Tibial artery (tissue), 4 donors: ENCODE results near the gene IQGAP1.

ENCODE experiments used
- DNase-seq, 2 donors: peaks; one replicate each; pipeline ENCODE4 v3.0.0-alpha.2; 2019
- H3K27ac ChIP-seq, 2 donors: fragments of 200-600 bp; sonication (generic) in 1 of 2; 1 replicate in 1 of 2; 2 replicates in 1 of 2; pipeline ENCODE4 v1.5.1; 2018 to 2019; ENCODE audit warnings: mild to moderate bottlenecking in 1 of 2
- H3K27me3 ChIP-seq, 2 donors: fragments of 200-600 bp; sonication (generic) in 1 of 2; one replicate each; pipeline versions ENCODE4 v1.5.1 to v1.6.0; 2016 to 2019
- H3K36me3 ChIP-seq, 3 donors: fragments of 200-600 bp; sonication (generic) in 2 of 3; one replicate each; pipeline ENCODE4 v1.5.1; 2016 to 2019; ENCODE audit warnings: mild to moderate bottlenecking in 2 of 3
- H3K4me1 ChIP-seq, 4 donors: fragments of 200-600 bp; sonication (generic) in 2 of 4; 1 replicate in 3 of 4; 2 replicates in 1 of 4; pipeline ENCODE4 v1.5.1; 2016 to 2019
- H3K4me3 ChIP-seq, 2 donors: fragments of 200-600 bp; sonication (generic) in 1 of 2; 1 replicate in 1 of 2; 2 replicates in 1 of 2; pipeline ENCODE4 v1.5.1; 2018 to 2019; ENCODE audit warnings: mild to moderate bottlenecking in 2 of 2
- H3K9me3 ChIP-seq, 3 donors: fragments of 200-600 bp; sonication (generic) in 1 of 3; one replicate each; pipeline ENCODE4 v1.5.1; 2016 to 2019
- CTCF ChIP-seq, 2 experiments: fragments of 200-600 bp in 1 of 2; fragments of 450-650 bp in 1 of 2; IDR thresholded peaks; one replicate each; pipeline ENCODE4 v1.5.1; 2017 to 2019; ENCODE audit warnings: antibody characterized with exemption in 2 of 2, mild to moderate bottlenecking in 1 of 2, moderate library complexity in 1 of 2
- intact Hi-C: fragments of 100-400 bp; cut with DNase I; formaldehyde crosslinking; loops from one replicate; pipeline ENCODE4 v1.15.0; 2023; ENCODE audit warnings: low total_unique reads

Gene IQGAP1

GRCh38 chr15:90351479-90352106 is 36.4 kb upstream of the IQGAP1 start:
- Histone ChIP-seq H3K36me3 (no peaks in the 10 kb centered on the region), H3K4me1 (peaks cover 0 to 14% (median 9%) of the 10 kb centered on the region in 4 donors), H3K9me3 (no peaks in the 10 kb centered on the region), H3K27ac (peak overlapping the region; percentile 82 to 87), H3K27me3 (no peaks in the 10 kb centered on the region), H3K4me3 (peak overlapping the region; percentile 80 to 83)
- DNase-seq, result peak in 1 of 2 donors; percentile 27
- intact Hi-C loops, result no loop called here
- no peak for TF ChIP-seq CTCF (IDR thresholded peaks at IDR 0.05)

- no peaks in the 10 kb centered on the region for H3K27me3 ChIP-seq
- H3K27ac ChIP-seq, result peak within 1 kb of the TSS; percentile 82 to 87
- peaks cover 0 to 3% (median 0%) of the 10 kb centered on the region in 3 donors for H3K36me3 ChIP-seq
- H3K9me3 ChIP-seq, result no peaks in the 10 kb centered on the region
- intact Hi-C loops, result no loop called here
- peak; percentile 92 to 96 for DNase-seq
- no peak for TF ChIP-seq CTCF (IDR thresholded peaks at IDR 0.05)
- H3K4me1 ChIP-seq, result peaks cover 0 to 14% (median 9%) of the 10 kb centered on the region in 4 donors
- peak within 1 kb of the TSS; percentile 80 to 83 for H3K4me3 ChIP-seq
Observed at GRCh38 chr15:90352107-90352893, 35.7 kb upstream of the IQGAP1 start, which contains the start of gene ZNF774. ZNF774 (plus strand) TSS chr15:90352284; CDS start chr15:90354661, 2,377 bp downstream.

- peaks cover 0 to 14% (median 9%) of the 10 kb centered on the region in 4 donors for H3K4me1 ChIP-seq
- H3K9me3 ChIP-seq, result no peaks in the 10 kb centered on the region
- DNase-seq, result no peak
- no peak overlapping the region for H3K4me3 ChIP-seq
- no peak for TF ChIP-seq CTCF (IDR thresholded peaks at IDR 0.05)
- intact Hi-C loops, result no loop called here
- H3K36me3 ChIP-seq, result peaks cover 2 to 6% (median 6%) of the 10 kb centered on the region in 3 donors
- H3K27me3 ChIP-seq, result no peaks in the 10 kb centered on the region
- H3K27ac ChIP-seq, result no peak overlapping the region
Observed at GRCh38 chr15:90354986-90355385, 33.1 kb upstream of the IQGAP1 start.

DNA sequence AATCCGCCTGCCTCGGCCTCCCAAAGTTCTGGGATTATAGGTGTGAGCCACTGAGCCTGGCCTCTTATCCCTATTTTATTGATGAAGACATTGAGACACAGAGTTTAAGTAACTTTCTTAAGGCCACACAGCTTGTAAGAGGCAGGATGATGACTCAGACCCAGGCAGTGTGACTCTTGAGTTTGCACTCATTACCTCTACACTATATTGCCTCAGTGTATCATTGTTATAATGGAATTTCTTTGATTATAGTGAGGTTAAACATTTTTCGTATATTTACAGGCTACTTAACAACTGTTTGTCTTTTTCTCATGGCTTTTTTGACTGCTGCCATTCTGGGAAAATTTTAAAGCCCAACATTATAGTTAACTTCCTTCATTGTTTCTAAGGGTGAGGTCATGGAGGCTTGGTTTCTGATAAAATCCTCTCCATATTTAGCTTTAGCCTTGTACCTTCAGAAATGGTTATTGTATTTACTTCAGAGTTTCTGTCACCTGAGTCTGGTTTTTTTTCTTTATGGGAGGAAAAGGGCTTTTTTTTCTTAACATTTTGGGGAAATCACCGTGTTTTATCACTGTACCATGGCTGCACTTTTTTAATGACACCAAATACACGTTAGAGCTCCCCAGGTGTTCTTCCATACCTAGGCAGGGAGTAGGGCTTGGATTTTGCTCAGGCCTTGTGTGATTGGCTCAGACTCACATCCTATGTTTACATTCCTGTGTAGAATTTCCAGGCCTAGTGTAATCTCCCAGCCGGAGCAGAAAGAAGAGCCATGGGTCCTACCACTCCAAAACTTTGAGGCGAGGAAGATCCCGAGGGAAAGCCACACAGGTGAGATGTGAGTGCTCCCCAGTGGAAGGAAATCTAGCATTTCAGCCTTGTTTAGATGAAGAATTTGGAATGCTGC is 29.7 kb upstream of the IQGAP1 start:
- Histone ChIP-seq H3K4me3 (no peak overlapping the region), H3K27me3 (no peaks in the 10 kb centered on the region), H3K4me1 (peaks cover 0 to 19% (median 18%) of the 10 kb centered on the region in 4 donors), H3K27ac (no peak overlapping the region), H3K9me3 (no peaks in the 10 kb centered on the region), H3K36me3 (peaks cover 11 to 15% (median 15%) of the 10 kb centered on the region in 3 donors)
- intact Hi-C loops, result no loop called here
- no peak for TF ChIP-seq CTCF (IDR thresholded peaks at IDR 0.05)
- no peak for DNase-seq

GRCh38 chr15:90360746-90361145 is 27.3 kb upstream of the IQGAP1 start:
- peaks cover 0 to 28% (median 19%) of the 10 kb centered on the region in 4 donors for H3K4me1 ChIP-seq
- H3K36me3 ChIP-seq, result peaks cover 11 to 15% (median 15%) of the 10 kb centered on the region in 3 donors
- intact Hi-C loops, result loop anchor here (5.0 kb wide), 1 partner anchor 122 kb away; no protein-coding TSS in a partner anchor
- H3K4me3 ChIP-seq, result no peak overlapping the region
- H3K9me3 ChIP-seq, result no peaks in the 10 kb centered on the region
- H3K27me3 ChIP-seq, result no peaks in the 10 kb centered on the region
- DNase-seq, result no peak
- H3K27ac ChIP-seq, result no peak overlapping the region
- TF ChIP-seq CTCF (IDR thresholded peaks at IDR 0.05), result no peak
